HT1080 (cell line): ENCODE measurements around the gene ZFP36L1. TPM values are rescaled to one million over a fixed set of nuclear protein-coding genes. Genes with fewer than 3 reads are reported as not detected.

Experiments used
- DNase-seq: peaks from one replicate; pipeline ENCODE4 v3.0.0-alpha.2; 2015; ENCODE audit warnings: low read depth
- total RNA-seq: library from RNA; depleted of rRNA; stranded (reverse); fragments of >200 nt; shearing (Covaris generic); gene quantifications from 2 replicates; pipeline ENCODE4 v1.2.3, GENCODE V29; 2014

Gene ZFP36L1
- total RNA-seq, 1 experiment from 2014 or later: 70.7 TPM

DNA sequence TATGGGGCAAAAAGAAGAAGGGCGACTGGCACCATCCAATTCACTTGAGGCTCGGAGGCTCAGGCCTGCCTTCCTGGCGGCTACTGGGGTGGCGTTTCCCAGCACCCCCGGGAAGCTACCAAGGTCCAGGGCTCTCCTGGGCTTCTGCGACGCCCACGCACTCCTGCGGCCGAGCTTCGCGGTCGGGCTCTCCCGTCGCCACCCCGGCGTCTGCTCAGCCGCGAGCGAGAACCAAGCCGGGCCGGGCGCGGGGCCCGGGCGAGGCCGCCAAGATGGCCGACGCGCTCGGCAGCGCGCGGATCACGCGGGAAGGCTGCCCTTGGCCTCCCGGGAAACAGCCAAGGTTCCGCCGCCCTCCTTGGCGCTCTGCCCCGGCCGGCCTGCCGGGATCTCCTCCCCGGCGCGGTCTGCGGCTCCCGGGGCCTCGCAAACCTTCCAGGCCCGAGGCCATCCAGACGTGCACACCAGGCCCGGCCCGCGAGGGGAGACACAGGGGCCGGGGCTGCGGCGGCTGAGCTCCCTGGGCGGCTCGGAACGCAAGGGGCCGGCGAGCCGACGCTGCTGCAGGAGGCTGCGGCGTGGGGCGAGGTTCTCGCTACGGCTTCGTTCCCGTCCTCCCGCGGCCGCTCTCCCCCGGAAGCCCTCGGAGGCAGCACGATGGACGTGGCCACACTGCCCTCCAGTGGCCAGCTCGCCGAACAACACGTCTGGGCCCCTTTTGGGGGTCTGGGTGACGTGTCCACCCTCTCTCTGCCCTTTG lies 23.5 kb upstream of the ZFP36L1 start:
- DNase-seq: peak; percentile 83

DNA sequence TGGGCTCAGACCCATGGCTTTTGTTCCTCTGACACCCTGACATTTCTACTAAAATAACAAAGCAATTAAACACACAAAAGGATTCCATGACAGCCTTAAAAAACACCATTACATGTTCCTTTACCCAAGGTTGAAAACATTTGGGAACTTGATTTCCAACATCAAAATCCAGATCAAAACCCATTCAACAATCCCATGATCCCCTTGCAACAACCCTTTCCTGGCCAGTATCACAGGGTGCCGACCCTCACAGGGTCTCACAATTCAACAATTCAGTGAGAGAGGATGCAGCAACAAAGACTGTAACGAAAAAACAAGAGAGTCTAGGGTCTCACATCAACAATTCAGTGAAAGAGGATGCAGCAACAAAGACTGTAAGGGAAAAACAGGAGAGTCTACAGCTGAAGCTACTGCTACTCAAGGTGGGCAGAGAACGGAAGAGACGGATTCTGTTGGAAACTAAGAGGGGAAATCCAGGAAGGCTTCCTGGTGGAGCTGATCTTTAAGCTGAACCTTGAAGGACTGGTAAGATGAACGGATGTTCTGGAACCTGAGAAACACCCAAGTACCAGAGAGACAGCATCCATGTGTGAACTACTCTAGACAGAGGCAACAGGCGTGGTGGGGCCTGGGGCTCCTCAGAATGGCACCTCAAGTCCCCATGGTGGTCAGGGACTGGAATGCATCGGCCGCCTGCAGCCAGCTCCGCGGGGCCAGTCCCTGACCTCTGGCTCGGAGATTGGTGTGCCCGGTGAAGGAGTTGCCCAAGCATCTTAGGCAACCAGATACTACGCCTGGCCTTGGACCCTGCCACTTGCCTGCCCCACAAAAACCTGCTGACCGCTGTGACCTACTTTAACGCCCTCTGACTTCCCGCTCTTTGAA lies 22.7 kb upstream of the ZFP36L1 start:
- peak; percentile 27 for DNase-seq

DNA sequence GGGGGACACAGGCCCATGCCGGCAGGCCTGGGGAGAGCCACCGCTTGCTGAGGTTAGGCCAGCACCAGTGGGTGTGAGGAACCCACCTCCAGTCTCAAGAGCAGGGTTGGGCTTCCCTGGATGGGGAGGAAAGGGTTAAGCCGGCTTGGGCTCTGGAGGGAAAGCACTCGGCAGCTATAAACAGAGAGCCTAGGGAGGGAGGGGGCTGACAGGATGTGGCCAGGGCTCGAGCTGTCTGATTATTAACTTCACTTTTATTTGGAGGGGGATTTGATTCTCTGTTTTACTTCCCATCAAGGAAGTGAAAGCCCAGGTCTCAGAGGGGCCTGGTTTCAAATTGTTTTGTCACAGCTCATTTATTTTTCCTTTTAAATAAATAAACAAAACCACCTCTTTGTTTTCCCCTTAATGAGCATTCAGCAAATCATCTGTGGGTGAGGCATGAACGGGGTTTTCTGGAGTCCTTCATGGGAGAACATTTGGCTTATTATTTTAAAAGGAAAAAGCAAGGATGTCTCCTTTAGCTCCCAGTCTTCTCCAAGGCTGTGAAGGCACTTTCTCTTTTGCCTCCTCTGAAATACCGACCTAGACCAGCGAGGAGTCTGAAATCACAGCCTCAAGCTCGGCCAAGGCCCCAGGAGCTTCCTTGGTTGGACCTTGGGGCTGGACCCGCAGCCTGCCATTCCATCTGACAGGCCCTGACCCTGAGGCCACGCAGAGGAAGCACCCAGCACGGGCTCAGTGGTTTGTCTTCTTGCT lies 21.9 kb upstream of the ZFP36L1 start:
- peak; percentile 78 for DNase-seq

DNA sequence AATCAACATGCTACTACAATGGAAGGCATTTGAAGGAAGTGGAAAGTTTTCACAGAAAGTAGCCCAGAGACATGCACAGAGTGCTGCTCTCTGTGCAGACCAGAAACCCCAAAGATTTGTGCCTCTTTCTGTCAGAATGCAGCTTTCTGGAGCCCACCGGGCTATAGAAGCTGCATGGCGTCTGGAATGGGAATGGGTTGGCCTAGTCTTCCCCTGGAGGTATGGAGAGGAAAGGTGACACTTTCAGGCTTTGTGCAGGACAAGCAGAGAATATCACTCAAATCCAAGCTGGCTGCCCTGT lies 21.3 kb upstream of the ZFP36L1 start:
- no peak for DNase-seq

DNA sequence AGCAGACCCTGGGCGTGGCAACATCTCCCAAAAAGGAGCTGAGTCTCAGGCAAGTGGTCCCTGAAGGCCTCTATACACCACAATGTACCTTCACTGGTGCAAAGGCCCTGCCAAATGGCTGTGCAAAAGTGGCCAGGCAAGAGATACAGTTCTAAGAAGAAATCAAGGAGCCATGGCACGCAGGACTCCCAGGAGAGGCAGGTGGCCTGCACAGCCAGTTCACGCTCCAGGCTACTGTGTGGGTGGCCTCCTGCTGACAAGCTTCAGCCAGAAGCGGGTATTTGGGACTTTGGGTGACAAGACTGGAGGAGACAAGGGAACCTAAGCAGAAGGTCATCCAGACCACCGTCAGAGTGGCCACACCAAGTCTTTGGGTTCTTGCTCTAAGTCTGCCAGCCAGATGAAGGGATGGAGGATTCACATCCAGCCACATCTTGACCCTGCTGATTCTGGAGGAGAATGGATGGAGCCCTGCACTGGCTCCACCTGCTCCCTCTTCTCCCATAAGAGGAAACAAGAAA lies 20.5 kb upstream of the ZFP36L1 start:
- DNase-seq: no peak

DNA sequence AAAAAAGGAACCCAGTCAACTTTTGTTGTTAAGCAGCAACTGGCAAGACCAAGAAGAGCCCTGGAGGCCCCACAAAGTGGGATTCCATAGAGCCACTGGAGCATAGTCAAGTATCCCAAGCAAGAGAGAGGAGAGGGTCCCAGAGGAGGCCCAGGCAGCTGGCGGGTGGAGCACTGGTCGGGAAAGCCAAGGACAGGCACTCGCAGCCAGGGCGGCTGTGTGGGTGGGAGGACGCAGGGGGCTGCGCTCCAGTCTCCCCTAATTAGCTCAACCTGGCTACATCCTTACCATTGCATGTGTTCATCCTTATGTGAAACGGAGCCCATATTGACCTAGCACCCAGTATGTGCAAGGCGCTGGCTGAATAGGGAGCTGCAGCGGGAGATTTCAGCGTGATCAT lies 18.3 kb upstream of the ZFP36L1 start:
- DNase-seq: no peak

DNA sequence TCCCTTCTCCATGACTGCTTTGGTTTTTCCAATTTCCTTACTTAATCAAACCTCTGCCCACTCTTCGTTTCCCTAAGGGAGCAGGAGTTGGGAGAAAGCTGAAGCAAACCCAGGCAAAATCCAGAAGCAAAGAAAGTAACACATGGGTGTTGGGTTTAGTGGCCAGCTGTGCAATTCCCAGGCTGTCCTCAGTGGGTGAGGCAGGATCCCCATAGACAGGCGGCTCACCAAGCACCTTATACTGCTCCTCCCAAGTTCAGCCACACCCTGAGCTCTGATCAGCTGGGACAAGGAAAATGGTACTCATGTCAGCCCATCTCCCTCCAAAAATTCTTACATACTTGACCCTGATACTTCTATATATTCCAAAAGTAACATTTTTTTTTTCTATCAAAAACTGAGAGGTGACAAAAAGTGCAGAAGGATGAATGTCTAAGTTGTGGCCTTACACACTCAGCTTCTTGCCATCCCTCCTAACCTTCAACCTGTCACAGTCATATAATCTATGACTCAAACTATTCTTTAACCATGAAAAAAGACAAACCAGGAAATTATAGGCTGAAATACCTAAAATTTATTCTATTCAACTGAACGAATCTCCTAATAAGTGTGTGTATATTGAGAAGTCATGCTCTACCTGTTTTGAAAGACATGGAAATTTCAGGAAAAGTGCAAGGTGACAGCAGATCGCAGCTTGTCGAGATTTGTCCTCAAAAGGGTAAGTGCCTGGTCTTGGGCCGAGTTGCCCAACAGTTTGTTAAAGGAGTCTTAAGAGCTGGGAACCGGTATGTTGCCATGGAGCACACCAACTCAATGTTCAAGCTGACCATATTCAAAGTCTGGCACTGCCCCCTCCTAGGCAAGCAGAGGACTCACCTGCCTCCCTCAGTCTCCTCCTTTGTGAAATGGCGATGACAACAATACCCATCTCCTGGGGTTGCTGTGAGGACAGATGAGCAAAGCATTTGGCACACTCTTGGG lies 17.6 kb upstream of the ZFP36L1 start:
- no peak for DNase-seq

DNA sequence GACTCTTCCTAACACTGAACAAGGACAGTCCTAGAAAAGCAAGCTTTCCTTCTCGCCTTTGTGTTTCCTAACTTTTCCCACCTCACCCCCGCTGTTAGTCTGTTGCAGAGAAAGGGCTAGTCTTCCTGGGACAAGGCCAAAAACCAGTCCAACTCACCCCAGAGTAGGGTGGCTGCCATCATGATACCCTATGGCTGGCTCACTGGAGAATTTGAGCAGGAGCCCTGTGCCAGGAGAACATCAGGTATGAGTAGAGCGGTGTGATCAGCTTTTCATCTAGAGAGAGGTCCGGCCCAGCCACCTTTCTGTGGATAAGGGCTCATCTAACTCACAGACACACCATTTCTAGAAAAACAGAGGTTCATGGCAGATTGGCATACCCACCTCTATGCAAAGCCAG lies 16.7 kb upstream of the ZFP36L1 start:
- DNase-seq: no peak

DNA sequence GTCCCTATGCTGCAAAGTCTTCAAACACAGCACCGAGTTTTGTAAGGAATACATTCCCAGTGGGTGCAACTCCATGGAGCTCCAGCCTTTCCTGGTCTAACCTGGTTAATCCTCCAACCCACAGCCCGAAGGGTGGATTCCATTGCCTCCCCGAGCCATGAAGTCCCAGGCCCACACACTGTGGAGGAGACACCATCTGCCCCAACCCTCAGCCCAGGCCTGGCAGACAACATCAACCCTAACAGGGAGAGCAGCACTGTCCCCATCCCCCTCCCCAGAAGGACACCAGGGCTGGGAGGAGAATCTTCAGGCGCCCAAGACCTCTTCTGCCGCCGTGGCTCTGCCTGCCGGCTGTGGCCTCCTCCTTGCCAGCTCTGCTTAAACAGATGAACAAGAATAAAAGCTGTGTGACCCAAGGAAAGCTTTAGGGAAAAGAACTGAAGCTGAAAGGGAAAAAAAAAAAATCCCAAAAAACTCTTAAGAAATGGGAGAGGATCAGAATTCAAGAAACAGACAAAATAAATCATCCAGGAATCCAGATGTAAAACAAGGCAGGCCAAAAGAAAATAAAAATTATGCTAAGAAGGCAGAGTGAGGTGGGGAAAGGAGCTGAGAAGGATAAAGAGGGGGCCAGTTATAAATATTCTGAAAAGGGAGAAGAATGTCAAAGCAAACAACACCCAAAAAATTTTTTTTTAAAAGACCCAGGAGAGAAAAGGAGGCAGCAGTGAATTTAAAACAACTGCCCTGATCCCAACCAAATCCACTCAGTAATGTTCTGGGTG lies 16.0 kb upstream of the ZFP36L1 start:
- DNase-seq: no peak

DNA sequence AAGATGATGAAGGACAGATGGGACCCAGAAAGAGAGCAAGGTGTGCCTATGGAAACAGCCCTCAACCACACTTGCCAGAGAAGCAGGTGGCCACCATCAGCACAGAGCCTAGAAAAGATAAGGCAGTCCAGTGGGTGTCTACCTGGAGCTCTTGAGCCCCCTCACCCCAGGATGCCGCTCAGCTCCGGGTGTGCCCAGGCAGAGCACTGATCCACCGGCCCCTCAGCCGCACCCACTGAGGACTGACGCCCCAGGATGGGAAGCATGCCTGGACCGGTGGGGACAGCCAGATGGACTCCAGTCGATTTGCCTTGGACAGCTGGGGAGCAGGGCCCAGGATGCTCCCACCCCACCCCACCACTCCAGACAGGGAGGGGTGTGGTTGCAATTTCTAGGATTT lies 15.1 kb upstream of the ZFP36L1 start:
- DNase-seq: no peak

DNA sequence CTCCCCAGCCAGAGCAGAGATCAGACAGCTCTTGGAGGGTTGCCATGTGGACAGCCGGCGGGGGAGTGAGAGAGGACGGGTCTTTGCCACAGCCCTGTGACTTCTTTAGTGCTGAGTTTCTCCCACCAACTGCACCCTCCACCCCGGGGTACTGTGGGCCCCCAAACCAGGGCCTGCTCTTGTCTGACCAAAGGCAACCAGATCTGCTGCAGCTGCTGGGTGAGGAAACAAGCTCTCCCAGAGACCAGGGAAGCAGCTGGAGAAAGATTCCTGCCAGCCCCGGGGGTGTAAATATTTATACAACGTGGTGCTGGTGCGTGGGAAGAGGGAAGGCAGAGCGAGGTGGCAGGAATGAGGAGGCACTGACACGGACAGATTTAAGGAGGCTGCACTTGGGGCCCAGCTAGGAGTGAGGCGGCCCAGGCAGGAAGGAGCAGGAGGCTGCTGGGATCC lies 14.3 kb upstream of the ZFP36L1 start:
- peak; percentile 29 for DNase-seq

DNA sequence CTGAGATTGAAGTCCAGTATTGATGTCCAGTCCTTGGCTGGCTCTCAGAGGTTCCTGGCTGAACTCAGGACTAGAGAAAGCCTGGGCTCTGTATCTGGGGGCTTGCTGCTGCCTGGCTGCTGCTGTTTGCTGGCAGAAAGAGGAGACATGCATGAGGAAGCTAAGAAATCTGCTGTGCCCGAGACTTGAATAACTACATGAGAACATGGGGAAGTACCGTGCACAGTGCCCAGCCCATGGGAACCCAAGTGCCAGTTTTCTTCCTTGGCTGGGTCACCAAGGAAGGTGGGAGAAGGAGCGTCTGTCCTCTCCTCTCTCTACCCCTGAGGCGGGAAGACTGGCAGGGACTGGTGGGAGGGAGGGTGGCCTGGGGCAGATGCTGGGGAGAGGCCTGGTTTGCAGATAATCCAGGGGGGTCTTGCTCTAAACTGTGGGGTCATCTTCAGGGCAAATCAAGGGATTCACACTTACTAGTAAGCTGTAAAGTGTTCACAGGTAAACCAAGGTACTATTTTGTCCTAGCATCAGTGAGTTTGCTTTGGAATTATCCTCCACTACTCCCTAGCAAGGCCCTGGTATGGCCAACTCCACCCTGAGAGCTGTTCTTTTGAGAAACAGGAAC lies 13.8 kb upstream of the ZFP36L1 start:
- DNase-seq: no peak

DNA sequence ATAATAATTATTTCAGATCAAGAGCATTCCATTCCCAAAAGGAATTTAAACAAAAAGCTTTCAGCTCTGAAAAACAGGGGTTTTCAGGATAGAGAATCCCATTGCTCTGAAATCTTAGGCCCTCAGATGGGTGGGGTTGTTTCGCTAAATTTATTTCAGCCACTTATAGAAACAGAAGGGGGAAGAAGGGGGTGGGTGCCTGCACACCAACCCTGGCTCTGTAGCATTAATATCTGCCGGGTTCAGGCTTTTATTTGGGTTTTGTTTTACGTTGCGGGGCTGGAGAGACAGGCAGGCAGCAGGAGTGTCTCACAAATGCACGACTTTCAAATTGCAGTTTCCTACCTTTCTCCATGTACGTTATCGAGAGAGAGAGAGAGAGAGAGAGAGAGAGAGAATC lies 12.5 kb upstream of the ZFP36L1 start:
- DNase-seq: no peak

DNA sequence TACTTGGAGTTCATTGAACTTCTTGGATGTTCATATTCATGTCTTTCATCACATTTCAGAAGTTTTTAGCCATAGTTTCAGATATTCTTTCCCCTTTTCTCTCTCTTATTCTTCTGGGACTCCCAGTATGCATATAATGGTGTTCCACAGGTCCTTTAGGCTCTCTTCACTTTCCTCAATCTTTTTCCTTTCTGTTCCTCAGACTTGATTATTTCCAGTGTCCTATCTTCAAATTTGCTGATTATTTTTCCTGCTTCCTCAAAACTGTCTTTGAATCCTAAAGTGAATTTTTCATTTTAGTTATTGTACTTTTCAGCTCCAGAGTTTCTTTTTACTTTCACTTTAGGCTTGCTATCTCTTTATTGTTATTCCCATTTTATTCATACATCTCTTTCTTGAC lies 8.8 kb upstream of the ZFP36L1 start:
- DNase-seq: no peak

DNA sequence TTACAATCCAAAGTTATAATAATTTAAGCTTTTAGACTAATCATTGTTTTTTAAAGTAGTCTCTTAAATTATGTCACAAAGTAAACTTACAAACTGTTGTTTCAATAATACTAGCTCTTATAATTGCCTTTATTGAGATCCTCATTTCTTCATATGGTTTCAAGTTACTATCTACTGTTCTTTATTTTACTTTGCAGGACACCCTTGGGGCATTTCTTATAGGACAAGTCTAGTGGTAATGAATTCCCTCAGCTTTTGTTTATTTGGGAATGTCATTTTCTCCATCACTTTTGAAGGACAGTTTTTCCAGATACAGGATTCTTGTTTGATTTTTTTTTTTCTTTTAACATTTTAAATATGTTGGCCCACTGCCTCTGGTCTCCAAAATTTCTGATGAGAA lies 8.1 kb upstream of the ZFP36L1 start:
- no peak for DNase-seq

DNA sequence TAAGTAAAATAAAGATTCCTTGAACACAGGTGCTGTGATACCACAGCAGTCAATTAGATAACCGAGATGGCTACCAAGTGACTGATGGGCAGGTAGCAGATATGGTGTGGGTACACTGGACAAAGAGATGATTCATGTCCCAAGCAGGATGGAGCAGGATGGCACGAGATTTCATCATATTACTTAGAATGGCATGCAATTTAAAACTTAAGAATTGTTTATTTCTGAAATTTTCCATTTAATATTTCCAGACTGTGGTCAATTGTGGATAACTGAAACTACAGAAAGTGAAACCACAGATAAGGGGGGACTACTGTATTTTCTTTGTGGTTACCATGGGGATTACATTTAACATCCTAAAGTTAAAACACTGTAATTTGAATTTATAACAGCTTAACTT lies 7.5 kb upstream of the ZFP36L1 start:
- peak; percentile 45 for DNase-seq

DNA sequence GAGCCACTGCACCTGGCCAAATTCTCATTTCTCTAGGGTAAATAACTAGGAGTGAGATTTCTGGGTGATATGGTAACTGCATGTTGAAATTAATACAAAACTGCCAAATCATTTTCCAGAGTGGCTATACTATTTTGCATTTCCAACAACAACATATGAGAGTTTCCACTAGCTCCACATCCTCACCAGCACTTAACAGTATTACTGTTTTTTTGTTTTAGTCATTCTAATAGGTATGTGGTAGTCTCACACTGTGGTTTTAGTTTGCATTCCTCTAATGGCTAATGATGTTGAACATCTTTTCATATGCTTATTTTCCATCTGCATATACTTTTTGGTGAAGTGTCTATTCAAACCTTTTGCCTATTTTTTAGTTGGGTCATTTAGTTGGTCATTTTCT lies 5.8 kb upstream of the ZFP36L1 start:
- DNase-seq: no peak

DNA sequence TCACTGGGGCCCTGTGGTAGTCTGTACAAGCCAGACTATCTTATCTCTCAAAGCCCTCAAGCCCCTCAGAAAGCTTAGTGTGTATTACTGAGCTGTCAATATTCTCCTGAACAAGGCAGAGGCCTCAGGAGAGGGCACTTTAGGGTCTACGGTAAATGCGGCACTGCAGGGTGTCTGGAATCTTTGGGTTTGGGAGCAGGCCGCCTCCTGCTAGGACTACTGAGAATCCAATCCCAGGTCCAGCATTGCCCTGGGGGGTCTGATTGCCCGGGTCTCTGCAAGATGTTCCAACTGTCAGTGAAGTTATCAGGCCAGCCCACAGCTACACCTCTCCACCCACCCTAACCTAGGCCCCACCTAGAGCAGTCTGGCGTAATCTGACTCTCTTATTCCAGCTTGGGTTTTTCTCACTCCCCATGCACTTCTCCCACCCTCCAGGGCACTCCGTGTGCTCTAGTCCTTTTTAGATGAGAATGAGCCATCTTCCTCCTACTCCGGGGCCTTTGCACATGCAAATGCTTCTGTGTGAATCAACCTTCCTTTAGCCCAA lies 4.3 kb upstream of the ZFP36L1 start:
- DNase-seq: no peak
